GM08714 (cell line): ENCODE data around the gene ADIPOR2.

Experiments
- H3K4me3 ChIP-seq: fragments of 200-500 bp; sonication (Bioruptor generic); 2 replicates; pipeline ENCODE4 v1.5.1; 2014; ENCODE audit warnings: mild to moderate bottlenecking, low read length, inconsistent platforms
- ZNF274 ChIP-seq: IDR thresholded peaks from 2 replicates; pipeline ENCODE4 v1.6.1; 2012; ENCODE audit warnings: mild to moderate bottlenecking, low read depth, low read length

ADIPOR2 gene

GRCh38 chr12:1779783-1780182 is 88.9 kb downstream of the ADIPOR2 start:
- no peak overlapping the region for H3K4me3 ChIP-seq
- TF ChIP-seq ZNF274 = no peak

GRCh38 chr12:1781772-1782171 is 90.9 kb downstream of the ADIPOR2 start:
- TF ChIP-seq ZNF274 = no peak
- H3K4me3 ChIP-seq = no peak overlapping the region

- H3K4me3 ChIP-seq = no peak overlapping the region
- no peak for TF ChIP-seq ZNF274
These were observed 91.3 kb downstream of the ADIPOR2 start for GRCh38 chr12:1782215-1782614.

GRCh38 chr12:1787714-1788113 is 96.8 kb downstream of the ADIPOR2 start:
- TF ChIP-seq ZNF274 = no peak
- H3K4me3 ChIP-seq = no peak overlapping the region

- TF ChIP-seq ZNF274 = no peak
- H3K4me3 ChIP-seq = no peak overlapping the region
These were observed 99.6 kb downstream of the ADIPOR2 start for GRCh38 chr12:1790444-1790843.

- no peak for TF ChIP-seq ZNF274
These were observed 100.4 kb downstream of the ADIPOR2 start for GRCh38 chr12:1791104-1791841.

GRCh38 chr12:1792406-1792805 is 101.5 kb downstream of the ADIPOR2 start:
- no peak for TF ChIP-seq ZNF274
- no peak overlapping the region for H3K4me3 ChIP-seq

More at GRCh38 chr12:1791104-1791841, 100.4 kb downstream of the ADIPOR2 start:
- no peak overlapping the region for H3K4me3 ChIP-seq

GRCh38 chr12:1793426-1794210 is 102.7 kb downstream of the ADIPOR2 start:
- H3K4me3 ChIP-seq = no peak overlapping the region
- no peak for TF ChIP-seq ZNF274

- H3K4me3 ChIP-seq = no peak overlapping the region
- no peak for TF ChIP-seq ZNF274
These were observed 103.7 kb downstream of the ADIPOR2 start for GRCh38 chr12:1794440-1795090.

- TF ChIP-seq ZNF274 = no peak
- no peak overlapping the region for H3K4me3 ChIP-seq
These were observed 104.4 kb downstream of the ADIPOR2 start for GRCh38 chr12:1795221-1795784.

- H3K4me3 ChIP-seq = peak overlapping the region; percentile 55; the same call in 1 of the 2 replicates
- TF ChIP-seq ZNF274 = no peak
These were observed 105.1 kb downstream of the ADIPOR2 start for GRCh38 chr12:1795785-1796514.

GRCh38 chr12:1796515-1797010 is 105.7 kb downstream of the ADIPOR2 start:
- TF ChIP-seq ZNF274 = no peak
- peak overlapping the region; percentile 55; the same call in 1 of the 2 replicates for H3K4me3 ChIP-seq

- H3K4me3 ChIP-seq = peak overlapping the region; percentile 55; the same call in 1 of the 2 replicates
- no peak for TF ChIP-seq ZNF274
These were observed 106.4 kb downstream of the ADIPOR2 start for GRCh38 chr12:1797011-1797901.
